Left kidney (tissue), 8 donors: ENCODE measurements around the gene DCLK3. TPM values are rescaled to one million over a fixed set of nuclear protein-coding genes. Genes with fewer than 3 reads are reported as not detected.

ENCODE experiments used
- DNase-seq: peaks from one replicate; pipeline ENCODE4 v3.0.0-alpha.2; 2013
- long read RNA-seq, 8 donors: transcript quantifications; one replicate each; lab custom pipeline, GENCODE V29; 2026
- polyA plus RNA-seq: library from polyadenylated mRNA; unstranded; fragments of 120-200 nt; gene quantifications from one replicate; pipeline ENCODE4 v1.2.1, GENCODE V29; 2013; ENCODE audit not compliant: insufficient read length

Gene DCLK3
- 0.86 TPM for polyA plus RNA-seq
- long read RNA-seq, donor 1: 0 reads
- long read RNA-seq, donor 2: 0 reads
- long read RNA-seq, donor 3: 0 reads
- long read RNA-seq, donor 4: 0 reads
- long read RNA-seq, donor 5: 0 reads
- long read RNA-seq, donor 6: 0 reads
- long read RNA-seq, donor 7: 0 reads
- long read RNA-seq, donor 8: 0 reads

- peak; percentile 24 for DNase-seq
Observed at GRCh38 chr3:36763850-36764703, at the start of gene DCLK3. Gene DCLK3, minus strand, starts transcription at chr3:36764553. Its CDS starts 290 bp downstream, at chr3:36764263.

- DNase-seq: no peak
Observed at GRCh38 chr3:36813305-36813704, 49.0 kb upstream of the DCLK3 start.

GRCh38 chr3:36812240-36812639 lies 47.9 kb upstream of the DCLK3 start:
- no peak for DNase-seq

- no peak for DNase-seq
Observed at GRCh38 chr3:36811768-36812167, 47.4 kb upstream of the DCLK3 start.

GRCh38 chr3:36804295-36805055 lies 40.1 kb upstream of the DCLK3 start:
- peak; percentile 28 for DNase-seq

- DNase-seq: no peak
Observed at GRCh38 chr3:36803091-36803791, 38.9 kb upstream of the DCLK3 start.

- DNase-seq: no peak
Observed at GRCh38 chr3:36800533-36801116, 36.3 kb upstream of the DCLK3 start.

- no peak for DNase-seq
Observed at GRCh38 chr3:36796881-36797280, 32.5 kb upstream of the DCLK3 start.

GRCh38 chr3:36796161-36796560 lies 31.8 kb upstream of the DCLK3 start:
- DNase-seq: no peak

GRCh38 chr3:36795622-36796021 lies 31.3 kb upstream of the DCLK3 start:
- DNase-seq: no peak

GRCh38 chr3:36792342-36792741 lies 28.0 kb upstream of the DCLK3 start:
- DNase-seq: peak; percentile 13

GRCh38 chr3:36790765-36791164 lies 26.4 kb upstream of the DCLK3 start:
- DNase-seq: no peak

GRCh38 chr3:36786921-36787890 lies 22.9 kb upstream of the DCLK3 start:
- no peak for DNase-seq

- no peak for DNase-seq
Observed at GRCh38 chr3:36784138-36784635, 19.8 kb upstream of the DCLK3 start.

GRCh38 chr3:36777424-36778218 lies 13.3 kb upstream of the DCLK3 start:
- DNase-seq: no peak

GRCh38 chr3:36776436-36776835 lies 12.1 kb upstream of the DCLK3 start:
- no peak for DNase-seq

GRCh38 chr3:36774052-36774451 lies 9.7 kb upstream of the DCLK3 start:
- DNase-seq: no peak

- DNase-seq: no peak
Observed at GRCh38 chr3:36771931-36772330, 7.6 kb upstream of the DCLK3 start.

- DNase-seq: no peak
Observed at GRCh38 chr3:36769926-36770325, 5.6 kb upstream of the DCLK3 start.

- no peak for DNase-seq
Observed at GRCh38 chr3:36765104-36765503, 751 bp upstream of the DCLK3 start.
